NCI-H1105 treated with DMSO at 0.1 percent for 48 hours (cell line): ENCODE data around the gene SGMS1.

ENCODE experiments used
- DNase-seq: peaks from one replicate; lab custom pipeline; 2025; lab: John Stamatoyannopoulos, UW

Gene SGMS1

DNA sequence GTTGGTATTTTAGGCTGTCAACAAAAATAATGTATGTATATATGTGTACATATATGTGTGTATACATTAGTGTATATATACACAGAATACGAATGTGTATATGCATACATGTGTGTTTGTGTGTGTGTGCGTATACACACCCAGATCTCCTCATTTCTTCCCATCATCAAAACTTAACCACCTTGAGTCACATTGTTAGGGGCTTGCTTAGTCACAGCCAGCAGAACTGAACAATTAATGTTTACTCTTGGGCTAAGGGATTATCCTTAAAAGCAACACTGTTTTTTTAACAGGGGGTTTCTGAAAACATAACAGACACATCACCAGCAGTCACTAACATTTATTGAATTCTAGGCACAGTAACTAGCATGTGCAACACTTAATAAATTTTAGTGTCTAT lies 289.5 kb downstream of the SGMS1 start:
- no peak for DNase-seq

DNA sequence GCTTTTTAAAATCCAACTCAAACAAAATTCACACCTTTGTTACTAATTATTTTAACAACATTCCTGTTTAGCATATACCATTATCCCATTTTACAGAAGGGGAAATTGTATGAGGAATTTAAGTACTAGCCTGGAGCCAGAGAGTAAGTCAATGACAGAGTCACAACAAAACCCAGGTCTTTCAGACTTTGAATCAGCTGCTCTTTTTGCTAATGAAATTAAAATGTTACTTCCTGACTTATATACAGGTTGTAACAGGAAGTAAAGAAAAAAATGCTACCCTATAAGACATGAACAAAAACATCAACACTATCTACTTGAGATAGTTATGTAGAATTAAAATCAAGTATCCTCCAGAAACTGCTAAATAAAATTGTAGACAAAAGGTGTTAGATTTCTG lies 289.9 kb downstream of the SGMS1 start:
- no peak for DNase-seq

DNA sequence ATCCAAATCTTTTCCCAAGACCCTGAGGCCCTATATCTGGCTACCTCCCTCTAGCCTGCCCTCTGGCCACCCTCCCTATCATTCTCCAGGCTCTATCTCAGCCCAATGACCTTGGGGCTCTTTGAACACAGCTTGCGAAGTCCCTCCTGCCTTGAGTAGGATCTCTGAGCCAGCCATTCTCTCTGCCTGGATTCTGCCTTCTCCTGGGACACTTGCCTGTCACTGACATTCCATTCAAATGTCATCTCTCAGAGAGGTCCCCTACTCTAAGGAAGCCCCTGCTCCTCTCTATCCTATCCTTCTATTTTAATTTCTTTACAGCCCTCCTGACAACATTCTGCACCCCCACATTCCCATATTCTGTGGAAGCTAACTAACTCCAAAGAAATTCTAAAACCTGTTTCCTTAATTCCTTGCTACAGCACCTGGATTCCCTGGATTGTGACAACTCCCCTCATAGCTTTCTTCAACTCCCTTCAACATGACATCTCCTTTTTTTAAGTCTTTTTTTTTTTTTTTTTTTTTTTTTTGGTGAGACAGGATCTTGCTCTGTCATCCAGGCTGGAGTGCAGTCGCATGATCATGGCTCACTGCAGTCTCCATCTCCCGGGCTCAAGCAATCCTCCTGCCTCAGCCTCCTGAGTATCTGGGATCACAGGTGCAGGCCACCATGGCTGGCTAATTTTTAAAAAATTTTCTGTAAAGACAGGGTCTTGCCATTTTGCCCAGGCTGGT lies 291.5 kb downstream of the SGMS1 start:
- no peak for DNase-seq

DNA sequence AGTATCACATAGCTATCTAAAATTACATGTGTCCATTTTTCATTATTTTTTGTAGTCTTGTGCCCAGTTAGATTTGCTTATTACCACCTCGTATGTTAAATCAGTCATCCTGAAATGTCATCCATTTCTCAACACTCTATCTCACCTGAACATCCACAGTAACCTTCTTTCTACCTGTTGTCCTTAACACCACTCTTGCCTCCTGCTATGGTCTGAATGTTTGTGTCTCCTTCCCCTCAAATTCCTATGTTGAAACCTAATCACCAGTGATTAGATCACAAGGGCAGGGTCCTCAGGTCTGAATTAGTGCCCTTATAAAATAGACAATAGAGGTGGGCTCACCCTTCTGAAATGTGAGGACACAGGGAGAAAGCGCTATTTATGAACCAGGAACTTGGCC lies 292.3 kb downstream of the SGMS1 start:
- DNase-seq, result no peak

DNA sequence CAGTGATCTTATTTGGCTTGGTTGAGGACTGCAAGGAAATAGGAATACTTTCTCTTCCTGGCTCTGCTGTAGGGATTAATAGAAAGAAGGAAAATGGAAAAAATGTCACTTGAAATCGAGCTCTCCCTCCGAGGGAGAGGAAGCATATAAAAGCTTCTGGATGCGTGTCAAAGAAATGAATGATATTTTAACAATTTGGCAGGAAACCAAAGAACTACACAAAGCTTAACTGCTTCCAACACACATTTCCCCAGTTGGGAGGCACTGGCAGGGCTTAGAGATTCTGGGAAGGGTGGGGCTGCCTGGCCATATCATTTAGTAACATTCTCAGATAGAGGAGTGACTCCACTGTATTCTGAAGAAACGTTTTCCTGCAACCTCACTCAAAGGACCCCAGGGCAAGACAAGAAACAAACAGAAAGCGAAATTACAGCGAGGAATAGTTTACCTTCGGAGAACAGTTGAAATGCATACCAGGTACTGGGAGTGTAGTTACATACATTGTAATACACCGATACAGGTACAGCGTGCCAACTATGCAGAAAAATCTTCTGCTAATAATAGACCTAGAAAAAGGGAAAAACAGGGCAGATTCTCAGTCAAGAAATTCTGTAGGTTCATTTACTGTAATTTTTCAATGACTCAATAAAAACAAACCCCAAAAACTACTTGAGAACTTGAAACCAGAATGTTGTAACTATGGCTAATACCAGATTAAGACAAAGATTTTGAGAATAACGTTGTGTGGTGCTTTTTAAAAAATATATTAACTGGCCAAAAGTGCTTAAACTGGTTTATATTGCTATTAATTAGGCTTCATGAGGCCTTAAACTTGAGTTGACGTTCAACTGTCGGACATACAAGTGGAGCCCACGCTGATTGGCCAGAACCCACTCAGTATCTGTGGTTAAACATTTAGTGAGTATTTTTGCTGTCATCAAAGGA lies 296.7 kb downstream of the SGMS1 start:
- DNase-seq, result no peak

DNA sequence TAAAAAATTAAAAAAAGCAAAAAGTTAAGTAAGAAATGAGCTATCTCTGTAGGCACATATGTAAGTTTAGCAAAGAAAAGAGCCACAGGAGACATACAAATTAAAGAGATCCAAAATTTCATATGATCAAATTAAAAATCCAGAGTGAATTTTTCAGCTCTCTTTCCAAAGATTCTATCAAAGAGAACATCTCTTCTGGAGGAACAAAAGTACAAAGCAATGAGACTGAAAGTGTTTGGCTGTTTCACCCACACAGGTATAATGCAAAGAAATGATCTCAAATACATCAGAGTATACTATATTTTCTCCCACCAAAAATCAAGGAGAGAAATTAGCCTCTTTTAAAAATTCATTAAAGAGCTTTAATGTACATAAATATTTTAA lies 297.6 kb downstream of the SGMS1 start:
- DNase-seq, result no peak

DNA sequence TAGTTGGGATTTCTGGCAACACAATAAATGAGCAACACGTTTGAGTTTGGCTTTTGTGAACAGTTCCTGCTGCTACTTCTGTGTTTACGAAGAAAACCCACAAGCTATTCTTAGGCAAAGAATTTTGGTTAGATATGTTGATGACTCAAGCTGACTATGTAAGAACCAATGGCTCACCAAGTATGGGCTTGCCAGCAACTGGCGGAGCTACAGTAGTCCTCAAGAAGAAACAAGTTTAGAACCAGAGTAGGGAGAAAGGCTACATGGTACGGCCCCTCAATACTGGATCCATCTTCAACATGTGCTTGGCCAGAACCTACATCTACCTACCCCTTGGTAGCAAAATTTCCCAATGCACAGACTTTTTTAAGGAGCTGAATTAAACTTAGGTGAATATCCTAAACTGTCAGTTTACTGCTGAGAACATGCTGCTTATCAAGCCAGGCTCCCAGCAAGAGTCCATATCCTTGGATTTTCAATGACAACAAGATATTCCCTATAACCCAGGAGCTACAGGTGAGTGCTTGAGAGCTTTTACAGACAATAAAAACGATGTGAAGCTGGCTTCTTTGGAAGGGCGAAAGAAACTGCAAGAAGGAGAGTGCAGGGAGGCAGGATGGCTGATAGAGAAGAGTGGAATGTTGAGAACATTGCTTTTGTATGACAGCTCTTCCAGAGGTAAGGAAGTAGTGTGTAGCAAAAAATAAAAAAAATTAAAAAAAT lies 298.1 kb downstream of the SGMS1 start:
- no peak for DNase-seq

DNA sequence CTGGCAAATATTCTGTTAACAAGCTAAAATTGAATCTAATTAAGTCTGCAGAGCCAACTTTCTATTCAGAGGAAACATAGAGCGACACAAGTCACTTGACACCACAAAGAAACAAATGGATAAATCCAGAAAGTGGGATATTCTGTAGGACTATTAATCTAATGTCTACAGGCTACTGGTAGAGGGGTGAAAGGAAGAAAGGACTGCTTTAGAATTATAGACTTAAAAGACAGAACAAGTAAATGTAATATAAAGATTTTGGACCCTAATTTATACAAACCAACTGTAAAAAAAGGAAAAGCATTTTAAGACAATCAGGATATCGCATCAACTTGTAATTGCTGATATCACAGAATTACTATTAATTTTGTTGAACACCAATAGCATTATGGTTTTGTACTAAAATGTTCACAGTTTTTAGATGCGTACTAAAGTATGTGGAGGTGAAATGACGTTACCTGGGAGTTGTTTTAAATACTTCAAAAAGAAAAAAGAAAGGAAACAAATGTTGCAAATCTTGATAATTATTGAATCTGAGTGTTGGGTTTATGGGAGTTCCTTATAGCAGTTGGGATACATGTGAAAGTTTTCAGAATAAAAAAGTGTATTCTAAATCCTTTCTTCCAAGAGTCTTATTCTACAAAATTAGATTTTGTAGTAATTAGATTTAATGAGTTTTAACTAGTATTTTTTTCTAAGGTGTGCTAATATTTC lies 298.9 kb downstream of the SGMS1 start:
- DNase-seq, result no peak

DNA sequence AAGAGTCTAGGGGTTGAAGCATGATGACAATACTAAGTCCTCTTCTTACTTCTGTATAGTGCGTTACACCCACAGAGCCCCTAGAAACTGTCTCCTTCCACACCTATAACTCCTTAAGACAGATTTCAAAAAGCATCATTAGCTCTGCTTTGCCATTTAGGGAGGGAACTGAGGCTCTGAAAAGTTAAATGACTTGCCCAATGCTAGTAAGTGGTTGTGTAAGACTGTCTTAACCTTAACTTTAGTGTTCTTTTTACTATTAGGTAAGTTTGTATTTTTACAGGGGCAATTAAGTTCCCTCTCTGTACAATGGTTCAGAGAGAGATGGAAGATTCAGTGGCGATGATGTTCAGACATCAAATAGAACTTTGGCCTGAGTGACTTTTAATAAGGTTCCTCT lies 299.7 kb downstream of the SGMS1 start:
- DNase-seq, result no peak

DNA sequence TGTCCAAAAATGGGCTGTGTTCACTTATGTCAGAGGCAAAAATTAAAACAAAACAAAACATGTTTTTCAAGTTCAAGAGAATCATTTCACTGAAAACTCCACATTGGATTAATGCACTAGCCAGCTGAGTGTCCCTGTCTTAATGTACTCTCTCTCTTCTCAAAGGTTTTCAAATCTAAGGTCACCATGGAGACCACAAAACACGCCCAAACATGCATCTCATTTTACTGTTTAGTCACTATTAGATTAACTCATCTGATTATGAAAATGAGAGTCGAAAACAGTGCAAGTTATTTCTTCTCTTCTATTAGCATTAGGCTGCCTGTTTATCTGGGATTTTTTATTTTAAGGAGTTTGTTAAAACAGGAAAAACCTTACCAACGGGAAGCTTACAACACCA lies 301.7 kb downstream of the SGMS1 start:
- no peak for DNase-seq

DNA sequence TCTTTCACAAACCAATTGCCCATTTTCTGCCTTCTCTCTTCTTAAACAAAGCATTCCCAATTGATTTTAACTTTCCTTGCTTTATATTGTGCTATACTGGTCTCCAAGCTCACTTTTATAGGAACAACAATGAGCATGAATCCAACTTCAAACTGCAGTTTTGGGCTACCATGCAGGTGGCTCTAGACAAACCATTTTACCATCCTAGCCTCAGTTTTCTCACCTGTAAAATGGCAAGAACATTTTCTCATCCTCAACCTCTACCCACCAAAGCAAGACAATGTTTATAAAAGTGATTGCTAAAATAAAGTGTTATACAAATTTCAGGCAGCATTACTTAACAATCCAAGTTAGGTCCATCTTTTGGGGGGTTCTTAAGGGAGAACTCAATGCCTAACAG lies 305.6 kb downstream of the SGMS1 start:
- DNase-seq, result no peak

DNA sequence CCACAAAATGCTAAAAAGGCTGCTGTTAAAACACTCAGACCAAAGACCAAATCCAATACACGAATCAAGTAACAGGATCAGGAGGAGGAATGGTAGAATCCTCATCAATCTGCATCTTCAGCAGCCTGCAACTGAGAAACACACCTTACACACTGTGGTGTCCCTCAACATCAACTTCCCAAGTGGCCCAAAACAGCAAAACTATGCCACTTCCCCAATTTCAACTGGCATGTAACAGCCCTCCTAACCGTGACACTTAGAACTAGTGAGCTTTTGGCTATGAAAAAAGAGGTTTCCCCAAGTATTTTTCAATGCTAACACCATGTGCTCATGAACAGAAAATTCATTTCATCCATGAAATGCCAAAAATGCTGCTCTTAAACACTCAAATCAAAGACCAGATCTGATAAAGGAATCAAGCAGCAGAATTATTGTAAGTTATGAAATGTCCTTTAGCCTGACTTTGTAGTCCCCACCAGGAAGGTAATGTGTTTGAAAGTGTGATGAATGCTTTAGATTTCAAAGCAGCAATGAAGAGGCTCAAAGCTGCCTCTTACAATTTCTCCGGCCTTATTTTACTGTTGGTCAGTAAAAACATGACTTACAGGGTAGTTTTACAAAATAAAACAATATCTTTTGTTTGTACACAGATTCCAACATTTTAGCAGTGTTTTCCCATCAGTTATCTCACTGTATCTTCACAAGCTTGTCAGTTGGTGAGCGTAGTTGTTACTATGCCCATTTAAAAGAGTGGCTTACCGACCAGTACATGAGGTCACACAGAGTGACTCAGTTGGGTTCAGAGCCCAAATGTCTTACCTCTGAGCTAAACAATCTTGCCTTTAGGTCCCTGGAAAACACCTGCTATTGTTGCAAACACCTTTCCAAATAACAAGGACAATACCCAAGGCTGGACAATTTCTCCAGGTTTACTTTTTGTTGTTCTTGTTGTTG lies 306.8 kb downstream of the SGMS1 start:
- DNase-seq, result no peak

DNA sequence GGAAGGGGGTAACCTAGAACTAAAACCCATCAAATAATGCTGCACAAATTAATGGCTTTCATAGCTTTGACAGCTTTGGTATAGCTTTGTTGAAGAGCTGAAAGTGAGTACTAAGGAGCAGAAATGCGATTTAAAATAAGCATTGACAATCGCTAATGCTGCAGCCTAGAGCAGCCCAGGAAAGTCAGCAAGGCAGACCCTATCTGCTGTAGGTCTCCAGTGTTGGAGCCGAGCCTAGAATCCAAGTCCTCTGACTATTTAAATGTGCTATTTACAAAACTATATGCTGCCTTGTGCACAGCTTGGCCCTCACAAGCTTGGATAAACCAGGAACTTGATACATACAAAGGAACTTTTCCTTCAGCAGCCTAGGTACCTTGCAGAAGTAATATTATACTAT lies 307.6 kb downstream of the SGMS1 start:
- no peak for DNase-seq

DNA sequence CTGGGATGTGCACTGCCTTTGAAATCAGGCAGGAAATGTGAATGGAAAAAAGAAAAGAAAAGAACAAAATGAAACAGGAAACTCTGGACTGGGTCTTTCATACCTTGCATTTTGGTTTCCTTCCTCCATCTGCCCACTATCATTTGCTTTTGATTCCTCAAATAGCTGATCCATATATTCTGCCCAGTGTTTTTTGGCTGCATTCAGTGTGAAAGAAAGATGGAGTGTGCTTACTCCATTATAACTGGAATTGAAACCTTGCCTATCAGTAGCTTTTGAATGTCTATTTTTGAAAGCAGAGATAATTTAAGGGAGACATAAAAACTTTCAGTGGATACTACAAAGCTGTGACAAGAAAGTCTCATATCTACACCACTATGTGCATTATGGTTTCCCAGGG lies 308.3 kb downstream of the SGMS1 start:
- no peak for DNase-seq

DNA sequence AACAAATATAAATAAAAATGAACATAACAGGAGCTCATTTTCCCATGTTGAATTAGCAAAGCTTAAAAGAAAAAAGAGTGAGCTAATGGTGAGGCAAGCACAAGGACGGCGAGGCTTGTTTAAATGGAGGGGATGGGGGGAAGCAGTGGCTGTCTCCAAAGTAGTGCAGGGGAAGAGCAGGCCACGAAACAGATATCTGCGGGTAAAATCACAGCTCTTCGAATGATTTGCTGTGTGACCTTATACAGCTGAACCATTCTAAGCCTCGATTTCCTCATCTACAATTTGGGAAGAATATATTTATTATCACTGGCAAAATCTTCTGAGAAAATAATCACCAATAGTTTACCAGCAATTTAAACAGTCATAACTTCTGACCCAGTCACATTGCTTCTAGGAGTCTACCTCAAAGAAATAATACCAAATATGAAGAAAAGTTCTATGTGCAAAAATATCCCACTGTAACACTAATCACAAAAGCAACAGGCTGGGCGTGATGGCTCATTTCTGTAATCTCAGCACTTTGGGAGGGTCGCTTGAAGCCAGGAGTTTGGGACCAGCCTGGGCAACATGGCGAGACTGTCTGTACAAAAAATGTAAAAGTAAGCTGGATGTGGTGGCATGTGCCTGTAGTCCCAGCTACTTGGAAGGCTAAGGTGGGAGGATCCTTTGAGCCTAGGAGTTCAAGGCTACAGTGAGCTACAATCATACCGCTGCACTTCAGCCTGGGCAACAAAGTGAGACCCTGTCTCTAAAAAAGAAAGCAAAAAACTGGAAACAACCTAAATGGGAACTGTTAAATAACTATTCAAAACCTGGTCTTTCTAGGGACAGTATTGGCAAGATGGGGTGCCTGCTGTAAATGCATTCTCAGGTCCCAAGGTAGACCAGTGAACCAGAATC lies 309.3 kb downstream of the SGMS1 start:
- DNase-seq, result no peak

DNA sequence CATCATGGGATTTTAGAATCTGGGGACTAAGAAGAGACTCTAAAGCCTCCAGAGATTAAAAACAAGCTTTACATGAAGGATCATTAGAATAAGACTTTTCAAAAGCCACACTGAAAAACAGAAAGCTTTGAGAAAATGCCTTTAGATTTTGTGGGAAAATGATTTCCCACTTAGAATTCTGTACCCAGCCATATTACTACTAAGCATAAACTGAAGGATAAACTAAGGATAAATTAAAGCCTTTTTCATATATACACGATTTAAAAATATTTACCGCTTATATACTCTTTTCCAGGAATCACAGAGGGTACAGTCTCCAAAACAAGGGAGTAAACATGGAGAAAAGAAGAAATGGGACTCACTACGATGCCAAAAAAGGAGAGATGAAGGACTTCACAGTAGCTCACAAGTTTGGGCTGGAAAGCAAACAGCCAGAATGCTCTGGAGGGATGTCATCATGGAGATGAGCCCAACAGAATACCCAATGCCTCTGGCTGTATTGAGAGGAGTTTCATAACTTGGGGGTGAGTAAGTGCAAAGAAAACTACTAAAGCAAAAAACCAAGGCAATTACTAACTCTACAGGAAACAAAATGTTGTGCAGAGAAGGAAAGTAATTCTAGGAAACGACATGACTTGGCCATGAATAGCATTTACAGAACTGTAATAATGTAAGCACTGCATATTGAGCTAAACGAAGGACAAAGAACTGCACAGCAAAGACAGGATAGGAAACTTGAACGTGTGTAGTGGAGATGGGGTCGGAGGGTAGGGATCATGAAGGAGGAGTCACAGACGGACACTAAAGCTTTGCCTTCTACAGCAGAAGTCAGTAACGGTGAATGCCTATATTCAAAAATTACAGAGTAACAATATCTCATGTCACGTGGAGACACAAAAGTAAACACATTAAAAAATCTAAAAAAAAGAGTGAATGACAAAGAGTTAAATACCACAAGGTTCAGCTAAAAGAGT lies 311.0 kb downstream of the SGMS1 start:
- no peak for DNase-seq

DNA sequence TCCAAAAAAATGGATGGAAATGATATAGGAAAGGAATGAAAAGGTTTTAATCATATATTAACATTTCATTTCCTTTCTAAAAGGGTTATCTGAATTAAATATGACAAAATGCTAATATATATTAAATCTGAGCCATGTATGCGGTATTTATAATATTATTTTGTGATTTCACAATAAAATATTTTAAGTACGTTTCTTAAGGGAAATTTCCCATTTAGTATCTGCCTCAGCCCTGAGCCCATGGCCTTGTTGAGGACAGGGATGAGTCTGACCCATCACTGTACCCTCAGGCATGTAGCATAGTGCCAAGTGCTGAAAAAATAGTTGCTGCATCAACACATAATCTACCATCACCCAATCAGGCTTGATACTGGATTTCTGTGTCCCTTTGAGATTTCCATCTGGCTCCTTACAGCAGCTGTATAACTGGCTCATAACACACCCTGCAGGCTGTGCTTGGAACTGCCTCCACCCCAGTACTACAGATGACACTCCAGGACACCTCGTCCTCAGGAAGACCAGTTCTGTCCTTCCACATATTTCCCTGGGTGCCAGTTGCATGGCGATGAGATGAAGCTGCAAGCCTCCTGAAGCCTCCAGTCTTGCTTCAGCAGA lies 313.1 kb downstream of the SGMS1 start:
- DNase-seq, result no peak

DNA sequence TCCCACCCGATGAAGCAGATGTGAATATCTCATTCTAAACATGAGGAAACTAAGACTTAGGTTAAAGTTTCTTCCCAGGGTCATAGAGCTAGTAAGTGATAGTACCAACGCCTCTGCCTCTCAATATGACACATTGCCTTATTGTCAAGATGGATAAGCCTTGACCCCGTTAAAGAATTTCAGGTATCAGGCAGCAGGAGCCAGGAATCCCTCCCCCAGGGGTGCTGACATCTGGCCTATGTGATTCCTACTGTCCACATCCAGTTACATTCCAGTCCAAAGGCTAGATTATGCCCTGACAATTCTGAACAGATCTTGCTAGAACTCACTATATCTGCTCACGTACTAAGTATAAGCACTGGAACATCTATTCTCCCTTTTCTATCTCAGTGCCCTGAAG lies 314.4 kb downstream of the SGMS1 start:
- DNase-seq, result no peak
